Stimulated activated CD4-positive, alpha-beta T cell treated with anti-CD3 and anti-CD28 coated beads, Interleukin-4, amount 100 ng/mL, for 1 hour (primary cell): Measurements from ENCODE around the gene ELN.
A peak's percentile ranks its signal among the peaks of the same experiment; 100 is the strongest.
"Not testable (repeated sequence)": the region's sequence is repeated elsewhere in the genome, so short reads cannot be mapped to it uniquely, and the experiment has no call there.

Experiments
- DNase-seq: peaks from one replicate; pipeline ENCODE4 v3.0.0-alpha.2; 2020

ELN gene

GRCh38 chr7:74044366-74045350, 16.7 kb downstream of the ELN start:
- no peak for DNase-seq

- not testable (repeated sequence) for DNase-seq
These were observed 18.6 kb downstream of the ELN start for GRCh38 chr7:74046581-74046980.

- DNase-seq = no peak
These were observed 19.9 kb downstream of the ELN start for GRCh38 chr7:74047804-74048380.

- no peak for DNase-seq
These were observed 21.1 kb downstream of the ELN start for GRCh38 chr7:74048999-74049599.

GRCh38 chr7:74049997-74050798, 22.2 kb downstream of the ELN start:
- DNase-seq = no peak

GRCh38 chr7:74051193-74051592, 23.2 kb downstream of the ELN start:
- DNase-seq = no peak

GRCh38 chr7:74051629-74052410, 23.8 kb downstream of the ELN start:
- DNase-seq = no peak

GRCh38 chr7:74052628-74053027, 24.7 kb downstream of the ELN start:
- no peak for DNase-seq

- no peak for DNase-seq
These were observed 25.7 kb downstream of the ELN start for GRCh38 chr7:74053589-74054186.

GRCh38 chr7:74056096-74056915, 28.3 kb downstream of the ELN start:
- DNase-seq = no peak

GRCh38 chr7:74057216-74057925, 29.4 kb downstream of the ELN start:
- no peak for DNase-seq

GRCh38 chr7:74057987-74058386, 30.0 kb downstream of the ELN start:
- DNase-seq = no peak

GRCh38 chr7:74058486-74058885, 30.5 kb downstream of the ELN start:
- no peak for DNase-seq

GRCh38 chr7:74059037-74059436, 31.1 kb downstream of the ELN start:
- no peak for DNase-seq

GRCh38 chr7:74059681-74060588, 32.0 kb downstream of the ELN start:
- DNase-seq = no peak

- peak; percentile 29 for DNase-seq
These were observed 34.0 kb downstream of the ELN start for GRCh38 chr7:74061840-74062539.

GRCh38 chr7:74063223-74063641, 35.3 kb downstream of the ELN start:
- no peak for DNase-seq

GRCh38 chr7:74063646-74064045, 35.7 kb downstream of the ELN start:
- DNase-seq = no peak
